HG03575 (cell line): ENCODE results near the gene CDC42EP2.

Source experiments
- ATAC-seq: cut with Tn5 transposase; IDR thresholded peaks from one replicate; pipeline ENCODE4 v1.9.1; 2021; ENCODE audit not compliant: unreplicated experiment, insufficient number of reproducible peaks, low FRiP score; ENCODE audit errors: extremely low read depth

Gene CDC42EP2

GRCh38 chr11:65351511-65351910 lies 36.8 kb downstream of the CDC42EP2 start:
- ATAC-seq: no peak

DNA sequence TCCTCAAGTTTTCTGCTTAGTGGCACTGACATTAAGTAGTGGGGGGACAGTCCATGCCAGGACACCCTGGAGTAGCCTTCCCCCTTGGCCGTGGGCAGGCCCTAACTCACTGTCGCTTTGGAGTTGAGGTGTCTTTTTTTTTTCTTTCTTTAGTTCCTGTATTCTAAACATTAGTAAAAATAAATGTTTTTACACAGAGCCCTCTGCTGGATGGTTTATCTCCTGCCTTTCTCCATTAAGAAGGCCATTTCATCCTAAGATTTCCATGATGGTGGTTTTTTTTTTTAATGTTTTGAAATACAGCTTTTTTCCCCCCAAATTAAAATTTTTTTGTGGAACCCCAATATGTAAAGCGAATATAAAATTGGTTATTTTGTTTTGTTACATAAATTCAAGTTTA lies 38.1 kb downstream of the CDC42EP2 start:
- ATAC-seq: no peak

GRCh38 chr11:65353376-65353775 lies 38.7 kb downstream of the CDC42EP2 start:
- no peak for ATAC-seq

GRCh38 chr11:65353900-65354264 lies 39.2 kb downstream of the CDC42EP2 start:
- ATAC-seq: no peak

- ATAC-seq: no peak
Observed at GRCh38 chr11:65354265-65355012, 39.8 kb downstream of the CDC42EP2 start, which contains the start of gene TIGD3. Gene TIGD3 (plus strand): TSS chr11:65354751. CDS start chr11:65355809, 1,058 bp downstream.

DNA sequence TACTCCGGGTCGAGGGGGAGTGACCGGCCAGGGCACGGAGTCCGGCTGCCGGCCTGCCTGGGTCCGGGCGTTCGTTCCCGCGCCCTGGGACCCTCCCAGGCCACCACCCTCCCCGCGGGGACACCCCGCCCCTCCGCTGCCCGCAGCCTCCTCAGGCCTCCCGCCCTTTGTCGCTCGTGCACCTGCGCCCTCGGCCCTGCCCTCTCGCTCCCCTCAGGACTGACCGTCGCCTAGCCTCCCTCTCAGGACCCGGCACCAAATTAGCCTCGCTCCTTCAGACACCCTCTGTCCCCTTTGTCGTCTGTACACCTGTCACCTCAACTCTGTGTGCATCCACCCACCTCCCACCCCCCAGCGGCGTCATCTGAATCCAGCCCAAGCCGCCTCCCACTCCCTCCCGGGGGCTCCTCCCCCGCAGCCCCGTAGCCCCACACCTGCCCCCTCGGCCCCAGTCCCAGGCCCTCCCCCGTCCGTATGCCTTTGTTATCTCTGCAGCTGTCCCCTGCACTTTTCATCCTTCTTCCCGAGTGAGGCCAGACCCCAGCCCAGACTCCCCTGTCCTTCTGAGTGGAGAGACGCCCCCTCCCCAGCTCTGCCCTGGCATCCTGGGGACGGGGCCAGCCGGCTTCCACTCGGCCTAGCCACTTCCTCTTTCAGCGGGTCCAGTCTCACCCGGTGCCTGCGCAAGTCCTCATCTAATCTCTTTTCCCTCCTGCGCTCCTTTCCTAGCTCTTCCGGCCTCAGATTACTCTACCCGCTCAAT lies 40.5 kb downstream of the CDC42EP2 start:
- ATAC-seq: no peak

DNA sequence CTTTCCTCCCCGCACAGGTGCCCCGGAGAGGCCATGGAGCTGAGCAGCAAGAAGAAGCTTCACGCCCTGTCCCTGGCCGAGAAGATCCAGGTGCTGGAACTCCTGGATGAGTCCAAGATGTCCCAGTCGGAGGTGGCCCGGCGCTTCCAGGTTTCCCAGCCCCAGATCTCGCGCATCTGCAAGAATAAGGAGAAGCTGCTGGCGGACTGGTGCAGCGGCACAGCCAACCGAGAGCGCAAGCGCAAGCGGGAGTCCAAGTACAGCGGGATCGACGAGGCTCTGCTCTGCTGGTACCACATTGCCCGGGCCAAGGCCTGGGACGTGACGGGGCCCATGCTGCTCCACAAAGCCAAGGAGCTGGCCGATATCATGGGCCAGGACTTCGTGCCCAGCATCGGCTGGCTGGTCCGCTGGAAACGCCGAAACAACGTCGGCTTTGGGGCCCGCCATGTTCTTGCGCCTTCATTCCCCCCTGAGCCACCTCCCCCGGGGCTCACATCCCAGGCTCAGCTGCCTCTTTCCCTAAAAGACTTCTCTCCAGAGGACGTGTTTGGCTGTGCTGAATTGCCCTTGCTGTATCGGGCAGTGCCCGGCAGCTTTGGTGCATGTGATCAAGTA lies 41.2 kb downstream of the CDC42EP2 start:
- no peak for ATAC-seq

DNA sequence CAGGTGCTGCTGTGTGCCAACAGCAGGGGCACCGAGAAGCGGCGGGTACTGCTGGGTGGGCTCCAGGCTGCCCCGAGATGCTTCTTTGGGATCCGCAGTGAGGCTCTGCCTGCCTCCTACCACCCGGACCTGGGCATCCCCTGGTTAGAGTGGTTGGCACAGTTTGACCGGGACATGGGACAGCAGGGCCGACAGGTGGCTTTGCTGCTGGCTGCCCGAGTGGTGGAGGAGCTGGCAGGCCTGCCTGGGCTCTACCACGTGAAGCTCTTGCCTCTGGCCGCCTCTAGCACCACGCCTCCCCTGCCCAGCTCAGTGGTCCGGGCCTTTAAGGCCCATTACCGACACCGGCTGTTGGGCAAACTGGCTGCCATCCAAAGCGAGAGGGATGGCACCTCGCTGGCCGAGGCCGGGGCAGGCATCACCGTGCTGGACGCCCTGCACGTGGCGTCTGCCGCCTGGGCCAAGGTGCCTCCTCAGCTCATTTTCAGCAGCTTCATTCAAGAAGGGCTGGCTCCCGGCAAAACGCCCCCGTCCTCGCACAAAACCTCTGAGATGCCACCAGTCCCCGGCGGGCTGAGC lies 41.8 kb downstream of the CDC42EP2 start:
- ATAC-seq: no peak

GRCh38 chr11:65357856-65358356 lies 43.2 kb downstream of the CDC42EP2 start:
- no peak for ATAC-seq

DNA sequence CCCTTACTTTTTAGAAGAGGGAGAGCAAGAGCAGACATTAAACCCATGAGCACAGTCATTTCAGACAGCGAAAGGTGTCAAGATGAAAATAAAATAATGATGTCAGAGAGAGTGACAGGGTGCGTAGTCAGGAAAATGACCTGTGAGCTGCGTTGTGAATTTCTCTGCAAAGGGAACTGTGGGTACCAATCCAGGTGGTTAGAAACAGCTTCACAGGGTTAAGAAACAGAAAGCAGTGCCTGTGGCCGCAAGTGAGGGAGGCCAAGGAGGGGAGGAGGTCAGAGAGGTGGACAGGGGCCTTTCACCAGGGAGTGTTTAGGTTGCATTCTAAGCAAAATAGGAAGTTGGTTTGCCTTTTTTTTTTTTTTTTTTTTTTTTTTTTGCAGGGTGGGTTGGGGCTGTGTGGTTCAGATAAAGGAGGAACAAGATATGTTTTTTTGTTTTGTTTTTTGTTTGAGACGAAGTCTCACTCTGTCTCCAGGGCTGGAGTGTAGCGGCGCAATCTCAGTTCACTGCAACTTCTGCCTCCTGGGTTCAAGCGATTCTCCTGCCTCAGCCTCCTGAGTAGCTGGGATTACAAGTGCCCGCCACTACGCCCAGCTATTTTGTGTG lies 47.8 kb downstream of the CDC42EP2 start:
- ATAC-seq: no peak

DNA sequence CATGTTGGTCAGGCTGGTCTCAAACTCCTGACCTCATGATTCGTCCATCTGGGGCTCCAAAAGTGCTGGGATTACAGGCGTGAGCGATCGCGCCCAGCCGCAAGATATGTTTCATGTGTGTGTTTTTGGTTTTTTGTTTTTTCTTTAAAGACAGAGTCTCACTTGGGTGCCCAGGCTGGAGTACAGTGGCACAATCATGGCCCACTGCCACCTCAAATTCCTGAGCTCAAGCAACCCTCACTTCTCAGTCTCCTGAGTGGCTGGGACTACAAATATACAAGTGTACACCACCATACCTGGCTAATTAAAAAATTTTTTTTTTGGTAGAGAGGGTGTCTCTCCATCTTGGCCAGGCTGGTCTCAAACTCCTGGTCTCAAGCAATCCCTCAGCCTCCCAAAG lies 48.3 kb downstream of the CDC42EP2 start:
- ATAC-seq: no peak

DNA sequence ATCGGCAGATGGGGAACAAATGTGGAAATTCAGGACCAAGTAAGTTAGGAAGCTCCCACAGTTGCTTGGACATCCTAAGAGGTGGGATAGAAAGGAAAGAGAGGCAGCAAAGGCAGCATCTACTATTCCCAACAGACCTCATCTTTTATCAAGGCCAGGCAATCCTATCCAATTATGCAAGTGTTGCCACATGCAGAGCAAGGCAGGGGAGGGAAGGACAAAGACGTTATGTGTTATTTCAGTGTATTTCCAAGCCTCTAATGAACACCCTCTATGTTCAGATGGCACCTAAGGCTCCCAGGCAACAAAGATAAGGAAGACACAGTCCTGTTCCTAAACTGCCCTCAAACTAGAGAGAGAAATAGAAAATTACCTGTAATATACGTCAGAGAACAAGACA lies 49.1 kb downstream of the CDC42EP2 start:
- ATAC-seq: no peak

DNA sequence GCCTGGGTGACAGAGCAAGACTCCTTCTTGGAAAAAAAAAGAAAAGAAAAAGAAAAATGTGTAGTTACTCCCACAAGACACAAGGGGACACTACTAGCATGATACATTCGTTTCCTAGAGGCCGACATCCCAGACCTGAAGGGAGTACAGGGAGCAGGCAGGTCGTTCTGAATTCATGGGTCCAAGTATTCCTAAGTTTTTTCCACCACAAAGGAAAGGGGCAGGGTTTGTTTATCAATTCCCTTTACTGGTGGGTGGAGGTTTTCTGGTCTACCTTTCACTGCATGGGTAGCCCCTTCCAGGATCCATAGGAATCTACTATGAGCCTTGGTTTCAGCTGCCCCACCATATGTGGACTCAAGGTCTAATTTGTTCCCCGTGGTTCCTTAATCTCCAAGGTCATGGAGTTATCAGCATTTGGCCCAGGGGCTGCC lies 51.7 kb downstream of the CDC42EP2 start:
- ATAC-seq: no peak

DNA sequence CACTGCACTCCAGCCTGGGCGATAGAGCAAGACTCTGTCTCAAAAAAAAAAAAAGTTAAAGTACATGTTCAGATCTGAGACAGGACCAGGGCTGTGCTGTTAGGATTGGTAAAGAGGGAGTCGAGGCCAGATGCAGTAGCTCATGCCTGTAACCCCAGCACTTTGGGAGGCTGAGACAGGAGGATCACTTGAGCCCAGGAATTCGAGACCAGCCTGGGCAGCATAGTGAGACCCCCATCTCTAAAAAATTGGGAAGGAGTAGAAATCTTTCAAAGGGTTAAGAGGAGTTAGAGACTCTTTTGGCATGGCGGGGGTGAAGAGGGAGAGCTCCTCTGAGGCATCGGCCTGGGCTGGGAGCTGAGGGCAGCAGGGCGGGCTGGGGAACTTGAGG lies 56.0 kb downstream of the CDC42EP2 start:
- ATAC-seq: no peak
